Measurements from ENCODE around the gene SLC35G4. TPM values are rescaled to one million over a fixed set of nuclear protein-coding genes. Genes with fewer than 3 reads are reported as not detected.
"Not testable (repeated sequence)": the region's sequence is repeated elsewhere in the genome, so short reads cannot be mapped to it uniquely, and the experiment has no call there.

The SLC35G4 gene
- total RNA-seq, 3 donors from 2014 or later (not counting 1 experiment from before 2014, with no cell fraction given), result not detected

- H3K9me3 Mint-ChIP-seq; ATAC-seq; H3K36me3 ChIP-seq (ENCODE audit: control insufficient read depth, insufficient read depth, low read length); H3K4me3 Mint-ChIP-seq; DNase-seq; H3K27me3 ChIP-seq (ENCODE audit: control insufficient read depth, insufficient read depth, low read length); H3K9me3 ChIP-seq (ENCODE audit: control insufficient read depth, insufficient read depth, low read length); H3K36me3 Mint-ChIP-seq; H3K27ac ChIP-seq (ENCODE audit: low read length); H3K4me1 Mint-ChIP-seq; intact Hi-C loops (cut with micrococcal nuclease); H3K27ac Mint-ChIP-seq; H3K4me1 ChIP-seq (ENCODE audit: control insufficient read depth, insufficient read depth, low read length); H3K4me3 ChIP-seq (ENCODE audit: low read length): not testable (repeated sequence)
- 96% methylated on average over 26 of the region's 26 CpGs for WGBS (ENCODE audit: insufficient coverage)
- peaks cover 10 to 25% of the 10 kb centered on the region in 2 donors for H3K27me3 Mint-ChIP-seq (ENCODE audit: low read depth in 2 of 2)
Observed at GRCh38 chr18:11647804-11648203, 38.4 kb downstream of the SLC35G4 start.

GRCh38 chr18:11649839-11650238 lies 40.4 kb downstream of the SLC35G4 start:
- DNase-seq (no peak), ATAC-seq (no peak)
- Mint-ChIP-seq H3K27me3 (ENCODE audit: low read depth in 2 of 2) (peaks cover 21 to 45% of the 10 kb centered on the region in 2 donors), H3K36me3 (no peaks in the 10 kb centered on the region), H3K4me3 (no peak overlapping the region), H3K9me3 (peaks cover 0 to 2% of the 10 kb centered on the region in 2 donors), H3K4me1 (no peaks in the 10 kb centered on the region), H3K27ac (no peak overlapping the region)
- intact Hi-C loops (cut with micrococcal nuclease), result no loop called here
- 81% methylated on average over 3 of the region's 4 CpGs for WGBS (ENCODE audit: insufficient coverage)
- Histone ChIP-seq H3K27me3 (ENCODE audit: control insufficient read depth, insufficient read depth, low read length) (no peaks in the 10 kb centered on the region), H3K27ac (ENCODE audit: low read length) (no peak overlapping the region), H3K4me1 (ENCODE audit: control insufficient read depth, insufficient read depth, low read length) (no peaks in the 10 kb centered on the region), H3K9me3 (ENCODE audit: control insufficient read depth, insufficient read depth, low read length) (no peaks in the 10 kb centered on the region), H3K4me3 (ENCODE audit: low read length) (no peak overlapping the region), H3K36me3 (ENCODE audit: control insufficient read depth, insufficient read depth, low read length) (no peaks in the 10 kb centered on the region)
- TF ChIP-seq CTCF (IDR thresholded peaks at IDR 0.05), result no peak

- H3K27ac ChIP-seq (ENCODE audit: low read length), result no peak overlapping the region
- intact Hi-C loops (cut with micrococcal nuclease), result no loop called here
- Mint-ChIP-seq H3K4me3 (no peak overlapping the region), H3K27ac (no peak overlapping the region), H3K9me3 (peaks cover 0 to 2% of the 10 kb centered on the region in 2 donors), H3K4me1 (peaks cover 6% of the 10 kb centered on the region in 2 donors), H3K27me3 (ENCODE audit: low read depth in 2 of 2) (peaks cover 24 to 61% of the 10 kb centered on the region in 2 donors), H3K36me3 (no peaks in the 10 kb centered on the region)
- H3K4me1 ChIP-seq (ENCODE audit: control insufficient read depth, insufficient read depth, low read length), result no peaks in the 10 kb centered on the region
- H3K36me3 ChIP-seq (ENCODE audit: control insufficient read depth, insufficient read depth, low read length), result no peaks in the 10 kb centered on the region
- H3K27me3 ChIP-seq (ENCODE audit: control insufficient read depth, insufficient read depth, low read length), result no peaks in the 10 kb centered on the region
- TF ChIP-seq CTCF (IDR thresholded peaks at IDR 0.05), result no peak
- H3K9me3 ChIP-seq (ENCODE audit: control insufficient read depth, insufficient read depth, low read length), result no peaks in the 10 kb centered on the region
- no peak for ATAC-seq
- DNase-seq, result no peak
- no peak overlapping the region for H3K4me3 ChIP-seq (ENCODE audit: low read length)
- 68% methylated on average over 3 of the region's 3 CpGs for WGBS (ENCODE audit: insufficient coverage)
Observed at GRCh38 chr18:11651899-11652298, 42.5 kb downstream of the SLC35G4 start.

GRCh38 chr18:11653521-11653920 lies 44.1 kb downstream of the SLC35G4 start:
- WGBS (ENCODE audit: insufficient coverage), result 80% methylated on average over 10 of the region's 10 CpGs
- no peaks in the 10 kb centered on the region for H3K27me3 ChIP-seq (ENCODE audit: control insufficient read depth, insufficient read depth, low read length)
- no peak overlapping the region for H3K4me3 Mint-ChIP-seq
- peaks cover 36 to 77% of the 10 kb centered on the region in 2 donors for H3K27me3 Mint-ChIP-seq (ENCODE audit: low read depth in 2 of 2)
- ATAC-seq, result no peak
- no peak overlapping the region for H3K27ac ChIP-seq (ENCODE audit: low read length)
- no peak for DNase-seq
- TF ChIP-seq CTCF (IDR thresholded peaks at IDR 0.05), result no peak
- H3K27ac Mint-ChIP-seq, result no peak overlapping the region
- peaks cover 6% of the 10 kb centered on the region in 2 donors for H3K4me1 Mint-ChIP-seq
- no peaks in the 10 kb centered on the region for H3K9me3 Mint-ChIP-seq
- no peaks in the 10 kb centered on the region for H3K36me3 Mint-ChIP-seq
- intact Hi-C loops (cut with micrococcal nuclease), result no loop called here
- H3K36me3 ChIP-seq (ENCODE audit: control insufficient read depth, insufficient read depth, low read length), result no peaks in the 10 kb centered on the region
- H3K9me3 ChIP-seq (ENCODE audit: control insufficient read depth, insufficient read depth, low read length), result no peaks in the 10 kb centered on the region
- H3K4me1 ChIP-seq (ENCODE audit: control insufficient read depth, insufficient read depth, low read length), result no peaks in the 10 kb centered on the region
- no peak overlapping the region for H3K4me3 ChIP-seq (ENCODE audit: low read length)

Measured in natural killer cell (primary cell).